Small intestine (tissue), 7 donors: Measurements from ENCODE around the gene OR8B8. TPM values are rescaled to one million over a fixed set of nuclear protein-coding genes. Genes with fewer than 3 reads are reported as not detected.
A peak's percentile ranks its signal among the peaks of the same experiment; 100 is the strongest.
"Not testable (repeated sequence)": the region's sequence is repeated elsewhere in the genome, so short reads cannot be mapped to it uniquely, and the experiment has no call there.

Experiments used
- DNase-seq, 2 donors: peaks; one replicate each; pipeline versions ENCODE4 v3.0.0 to v3.0.0-alpha.2; 2013
- FAIRE-seq: peaks from 2 replicates; lab custom pipeline; 2012; peaks lifted over from hg19 to GRCh38; lab: Jason Lieb, UNC
- H3K27ac ChIP-seq, 3 donors: one replicate each; pipeline ENCODE4 v1.5.1; 2013; ENCODE audit warnings: low read length in 2 of 3, mild to moderate bottlenecking in 2 of 3, control low read depth in 1 of 3, inconsistent platforms in 1 of 3, low read depth in 1 of 3, moderate library complexity in 1 of 3
- H3K27me3 ChIP-seq, 3 donors: one replicate each; pipeline ENCODE4 v1.6.1; 2013; ENCODE audit warnings: low read length in 3 of 3, inconsistent platforms in 1 of 3; ENCODE audit not compliant: control insufficient read depth in 3 of 3, insufficient read depth in 3 of 3
- H3K36me3 ChIP-seq, 3 donors: one replicate each; pipeline ENCODE4 v1.6.1; 2013; ENCODE audit warnings: low read length in 3 of 3, inconsistent platforms in 1 of 3, low read depth in 1 of 3, mild to moderate bottlenecking in 1 of 3, moderate library complexity in 1 of 3; ENCODE audit not compliant: control insufficient read depth in 3 of 3, insufficient read depth in 2 of 3
- H3K4me1 ChIP-seq, 3 donors: one replicate each; pipeline ENCODE4 v1.6.1; 2013; ENCODE audit warnings: low read length in 2 of 3, inconsistent platforms in 1 of 3, low read depth in 1 of 3, mild to moderate bottlenecking in 1 of 3, moderate library complexity in 1 of 3; ENCODE audit not compliant: control insufficient read depth in 3 of 3, insufficient read depth in 2 of 3
- H3K4me3 ChIP-seq, 3 donors: one replicate each; pipeline ENCODE4 v1.5.1; 2013; ENCODE audit warnings: low read length in 3 of 3, control low read depth in 1 of 3, inconsistent platforms in 1 of 3, low read depth in 1 of 3, mild to moderate bottlenecking in 1 of 3, moderate library complexity in 1 of 3
- H3K9me3 ChIP-seq, 2 donors: one replicate each; pipeline ENCODE4 v1.6.1; 2013; ENCODE audit warnings: low read depth in 1 of 2, low read length in 1 of 2; ENCODE audit not compliant: control insufficient read depth in 2 of 2, insufficient read depth in 1 of 2
- WGBS, 3 donors: extraction: QIAGEN DNeasy Blood & Tissue Kit; methylation state at CpG; one replicate each; pipeline ENCODE4 v1.1.7; 2013; 5-methylcytosine and 5-hydroxymethylcytosine counted together
- polyA plus RNA-seq, 4 donors: library from polyadenylated mRNA; stranded (reverse) in 3 of 4; unstranded in 1 of 4; fragments of 200-250 nt in 3 of 4; fragments of 120-200 nt in 1 of 4; gene quantifications; one replicate each; pipeline versions ENCODE4 v1.2.1 to v1.2.3, GENCODE V29; 2013
- donor health status: healthy with polysubstance abuse.
- donor health status: control.
- donor health status: control.
- donor health status: Bipolar disorder and iron deficiency.
- donor health status: healthy.

The OR8B8 gene
- polyA plus RNA-seq, 4 donors = not detected

DNA sequence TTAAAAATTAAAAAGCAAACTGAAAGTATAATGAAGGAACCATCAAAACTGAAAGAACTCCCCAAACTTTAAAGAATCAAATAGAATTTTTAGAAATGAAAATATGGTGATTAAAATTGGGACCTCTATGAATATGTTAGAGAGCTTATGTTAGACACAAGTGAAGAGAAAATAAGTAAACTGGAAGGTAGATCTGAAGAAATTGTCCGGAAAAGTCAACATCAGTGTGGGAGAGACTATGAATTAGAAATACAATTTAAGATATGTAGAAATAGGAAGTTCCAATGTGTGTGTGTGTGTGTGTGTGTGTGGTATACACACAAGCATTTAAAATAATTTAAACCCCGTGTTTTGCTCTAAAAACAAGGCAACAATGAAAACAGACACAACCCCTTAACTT, 15.9 kb downstream of the OR8B8 start:
- Histone ChIP-seq H3K27ac (no peak overlapping the region), H3K9me3 (peaks cover 0 to 4% of the 10 kb centered on the region in 2 donors), H3K4me3 (no peak overlapping the region), H3K4me1 (no peaks in the 10 kb centered on the region), H3K27me3 (no peaks in the 10 kb centered on the region), H3K36me3 (no peaks in the 10 kb centered on the region)
- WGBS, 3 donors = 53 to 76% (median 54%) methylated on average over 2 of the region's 2 CpGs
- FAIRE-seq (no peak), DNase-seq (no peak)

DNA sequence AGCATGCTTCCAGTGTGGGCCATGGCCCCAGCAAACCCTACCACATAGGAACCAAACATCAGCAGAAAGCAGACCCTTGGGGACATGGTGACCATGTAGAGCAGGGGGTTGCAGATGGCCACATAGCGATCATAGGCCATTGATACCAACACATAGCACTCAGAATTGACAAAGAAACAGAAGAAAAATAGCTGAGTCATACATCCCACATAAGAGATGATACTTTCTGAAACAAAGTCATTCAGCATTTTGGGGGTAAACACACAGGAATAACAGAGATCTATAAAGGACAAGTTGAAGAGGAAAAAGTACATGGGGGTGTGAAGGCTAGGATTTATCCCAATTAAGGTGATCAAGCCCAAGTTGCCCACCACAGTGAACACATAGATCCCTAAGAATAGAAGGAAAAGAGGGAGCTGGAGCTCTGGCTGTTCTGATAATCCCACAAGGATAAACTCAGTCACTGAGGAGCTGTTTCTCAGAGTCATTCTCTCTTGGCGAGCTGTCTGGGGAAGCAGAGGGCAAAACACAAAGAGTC, 21.0 kb downstream of the OR8B8 start, which contains the start of gene OR8B4:
OR8B4 (minus strand) TSS at position 488 of the 538 bp plus-strand sequence; CDS start at position 488, 0 bp downstream.
- FAIRE-seq (no peak), DNase-seq (no peak)
- H3K36me3 ChIP-seq = no peaks in the 10 kb centered on the region
- H3K9me3 ChIP-seq = no peaks in the 10 kb centered on the region
- H3K4me3 ChIP-seq = no peak within 1 kb of the TSS
- no peaks in the 10 kb centered on the region for H3K4me1 ChIP-seq
- WGBS, 3 donors = 78 to 81% (median 78%) methylated on average over 2 of the region's 2 CpGs
- peaks cover 0 to 4% (median 0%) of the 10 kb centered on the region in 3 donors for H3K27me3 ChIP-seq
- H3K27ac ChIP-seq = no peak within 1 kb of the TSS

DNA sequence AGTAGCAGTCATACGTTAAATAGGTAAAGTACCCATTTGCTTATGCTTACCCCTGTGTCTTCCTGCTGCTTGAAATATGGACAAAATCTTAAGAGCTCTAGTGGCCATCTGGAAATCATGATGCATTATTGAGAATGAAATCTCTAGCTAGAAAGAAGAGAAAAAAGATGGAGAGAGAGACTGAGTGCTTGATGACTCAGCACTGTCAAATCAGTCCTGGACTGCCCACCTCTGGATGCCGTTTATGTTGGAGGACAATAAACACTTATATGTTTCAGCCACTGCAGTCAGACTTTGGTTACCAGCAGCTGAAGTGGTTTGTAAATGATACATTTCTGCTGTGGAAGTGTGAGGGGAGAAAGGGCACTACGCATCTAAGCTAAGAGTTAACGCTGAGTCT, 24.5 kb downstream of the OR8B8 start:
- FAIRE-seq = no peak
- WGBS, 3 donors = 64 to 77% (median 71%) methylated on average over 4 of the region's 4 CpGs
- no peaks in the 10 kb centered on the region for H3K36me3 ChIP-seq
- H3K9me3 ChIP-seq = no peaks in the 10 kb centered on the region
- no peak overlapping the region for H3K27ac ChIP-seq
- H3K4me1 ChIP-seq = no peaks in the 10 kb centered on the region
- H3K4me3 ChIP-seq = no peak overlapping the region
- DNase-seq = no peak
- peaks cover 0 to 4% (median 0%) of the 10 kb centered on the region in 3 donors for H3K27me3 ChIP-seq

DNA sequence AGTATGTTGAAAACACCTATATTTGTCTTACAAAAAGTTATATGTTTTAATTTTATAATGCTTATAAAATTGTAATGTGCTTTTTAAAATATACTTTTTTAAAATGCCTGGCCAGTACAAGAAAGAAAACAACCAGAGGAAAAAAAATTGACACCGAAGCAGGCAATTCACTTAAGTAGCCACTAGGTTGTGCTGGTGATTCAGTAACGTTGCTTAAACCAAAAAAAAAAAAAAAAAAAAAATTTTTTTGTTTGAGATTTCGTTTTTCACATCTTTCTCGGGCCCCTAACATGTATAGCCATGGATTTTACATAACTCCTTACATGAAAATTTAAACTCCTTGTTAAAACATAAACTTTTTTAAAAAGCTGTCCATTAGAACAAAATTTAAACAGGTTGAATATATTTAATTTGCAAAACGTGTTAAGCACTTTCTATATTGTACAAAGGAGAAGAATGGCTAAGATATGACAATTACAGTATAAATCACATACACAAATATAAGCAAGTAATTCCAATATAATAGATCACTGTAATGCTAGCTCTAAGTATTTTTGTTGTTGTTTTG, 30.1 kb downstream of the OR8B8 start:
- no peak for FAIRE-seq
- WGBS, 3 donors = 14 to 17% (median 15%) methylated on average over 5 of the region's 5 CpGs
- no peak overlapping the region for H3K27ac ChIP-seq
- DNase-seq = peak in 1 of 2 donors; percentile 30
- no peaks in the 10 kb centered on the region for H3K4me1 ChIP-seq
- no peak overlapping the region for H3K4me3 ChIP-seq
- peaks cover 0 to 6% (median 0%) of the 10 kb centered on the region in 3 donors for H3K27me3 ChIP-seq
- no peaks in the 10 kb centered on the region for H3K36me3 ChIP-seq
- H3K9me3 ChIP-seq = no peaks in the 10 kb centered on the region

DNA sequence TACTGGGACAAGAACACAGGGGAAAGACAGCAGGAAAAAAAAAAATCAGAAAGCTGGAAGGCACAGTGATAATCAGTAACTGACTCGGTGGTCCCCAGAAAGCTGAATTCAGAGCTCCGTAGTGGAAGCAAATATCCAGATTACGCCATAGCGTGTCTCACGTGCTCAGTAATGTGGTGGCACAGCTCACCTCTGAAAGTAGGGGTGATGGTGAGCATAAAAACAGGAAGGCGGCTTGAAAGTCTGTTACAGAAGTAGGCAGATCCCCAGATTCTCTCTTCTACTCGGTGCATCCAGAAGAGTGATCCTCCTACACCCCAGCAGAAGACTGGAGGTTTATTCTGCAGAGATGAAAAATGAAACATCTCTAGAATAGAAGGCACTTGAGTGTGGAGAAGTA, 35.6 kb downstream of the OR8B8 start:
- no peak for FAIRE-seq
- WGBS, 3 donors = 75 to 81% (median 77%) methylated on average over 7 of the region's 7 CpGs
- Histone ChIP-seq H3K36me3 (no peaks in the 10 kb centered on the region), H3K4me3 (no peak overlapping the region), H3K27ac (no peak overlapping the region), H3K9me3 (no peaks in the 10 kb centered on the region), H3K27me3 (peaks cover 0 to 2% (median 0%) of the 10 kb centered on the region in 3 donors), H3K4me1 (no peaks in the 10 kb centered on the region)
- DNase-seq = no peak

DNA sequence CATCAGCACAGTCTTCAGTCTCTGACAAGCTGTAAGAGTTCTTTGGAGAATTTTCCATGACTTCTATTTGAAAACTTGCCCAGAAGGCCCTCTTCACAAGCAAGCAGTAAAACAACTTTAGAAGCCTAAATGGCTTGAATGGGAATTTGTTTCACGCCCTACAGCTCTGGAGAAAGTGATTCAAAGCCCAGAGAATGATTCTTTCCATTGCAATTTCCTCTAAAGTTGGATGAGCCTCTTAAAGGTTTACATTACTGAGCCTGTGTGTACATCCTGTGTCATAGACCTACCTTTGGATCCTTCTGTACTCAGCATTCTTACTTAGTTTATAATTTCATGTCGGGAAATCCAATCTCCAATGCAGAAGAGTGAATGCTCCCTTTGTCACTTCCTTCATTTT, 39.9 kb downstream of the OR8B8 start:
- Histone ChIP-seq H3K9me3 (no peaks in the 10 kb centered on the region), H3K27ac (no peak overlapping the region), H3K36me3 (no peaks in the 10 kb centered on the region), H3K4me1 (no peaks in the 10 kb centered on the region), H3K4me3 (no peak overlapping the region), H3K27me3 (no peaks in the 10 kb centered on the region)
- FAIRE-seq (no peak), DNase-seq (no peak)
- WGBS, 3 donors = 40 to 54% (median 43%) methylated on average over 2 of the region's 2 CpGs

DNA sequence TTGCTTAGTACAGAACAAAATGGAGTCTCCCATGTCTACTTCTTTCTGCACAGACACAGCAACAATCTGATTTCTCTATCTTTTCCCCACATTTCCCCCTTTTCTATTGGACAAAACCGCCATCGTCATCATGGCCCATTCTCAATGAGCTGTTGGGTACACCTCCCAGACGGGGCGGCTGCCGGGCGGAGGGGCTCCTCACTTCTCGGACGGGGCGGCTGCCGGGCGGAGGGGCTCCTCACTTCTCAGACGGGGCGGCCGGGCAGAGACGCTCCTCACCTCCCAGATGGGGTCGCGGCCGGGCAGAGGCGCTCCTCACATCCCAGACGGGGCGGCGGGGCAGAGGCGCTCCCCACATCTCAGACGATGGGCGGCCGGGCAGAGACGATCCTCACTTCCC, 42.3 kb downstream of the OR8B8 start:
- H3K9me3 ChIP-seq, H3K27ac ChIP-seq, H3K4me3 ChIP-seq, H3K36me3 ChIP-seq, H3K27me3 ChIP-seq, FAIRE-seq, H3K4me1 ChIP-seq, DNase-seq: not testable (repeated sequence)
- 92 to 99% (median 93%) methylated on average over 10 to 26 of the region's 27 CpGs for WGBS, 3 donors

DNA sequence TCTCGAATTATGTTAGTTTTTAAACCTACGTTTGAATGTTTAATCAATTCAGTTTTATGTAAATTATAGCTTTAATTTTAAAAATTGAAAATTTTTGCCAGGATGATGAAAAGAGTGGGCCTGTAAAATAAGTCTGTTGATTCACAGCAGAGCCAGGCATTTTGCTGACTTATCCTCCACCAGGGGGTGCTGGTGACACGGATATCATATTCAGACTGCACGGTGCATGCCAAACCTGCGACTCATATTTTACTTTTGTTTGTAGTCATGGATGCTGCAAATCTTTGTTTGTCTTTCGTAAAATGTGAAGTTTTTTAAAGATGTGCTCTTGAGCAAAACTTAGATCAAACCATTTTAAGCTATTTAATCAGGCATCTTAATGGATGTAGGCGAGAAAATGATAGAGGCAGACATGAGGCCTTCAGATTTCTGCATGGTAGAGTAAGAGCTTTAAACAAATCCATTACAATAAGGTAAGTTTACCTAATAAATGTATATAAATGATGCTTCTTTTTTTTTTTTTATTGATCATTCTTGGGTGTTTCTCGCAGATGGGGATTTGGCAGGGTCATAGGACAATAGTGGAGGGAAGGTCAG, 43.1 kb downstream of the OR8B8 start:
- peak; percentile 48 to 51 for DNase-seq
- no peaks in the 10 kb centered on the region for H3K36me3 ChIP-seq
- H3K4me1 ChIP-seq = no peaks in the 10 kb centered on the region
- no peak for FAIRE-seq
- no peak overlapping the region for H3K27ac ChIP-seq
- H3K4me3 ChIP-seq = no peak overlapping the region
- H3K27me3 ChIP-seq = no peaks in the 10 kb centered on the region
- H3K9me3 ChIP-seq = no peaks in the 10 kb centered on the region
- 27 to 43% (median 31%) methylated on average over 8 of the region's 8 CpGs for WGBS, 3 donors
